Stimulated activated CD8-positive, alpha-beta memory T cell treated with anti-CD3 and anti-CD28 coated beads, Interleukin-15, amount 100 ng/mL, for 4 hours (primary cell): ENCODE results near the gene UGT1A8.
"Not testable (repeated sequence)": the region's sequence is repeated elsewhere in the genome, so short reads cannot be mapped to it uniquely, and the experiment has no call there.

Experiments used
- DNase-seq, 2 donors: peaks; one replicate each; pipeline ENCODE4 v3.0.0-alpha.2; 2020; ENCODE audit warnings: low read depth in 2 of 2

Gene UGT1A8

GRCh38 chr2:233617476-233617875 lies at the start of gene UGT1A8:
Gene UGT1A8, plus strand, starts transcription at chr2:233617633. Its CDS starts 75 bp downstream, at chr2:233617708.
- DNase-seq: not testable (repeated sequence)

- no peak for DNase-seq
These were observed 46.4 kb upstream of the UGT1A8 start for GRCh38 chr2:233571001-233571400.

- DNase-seq: no peak
These were observed 46.0 kb upstream of the UGT1A8 start for GRCh38 chr2:233571462-233571861.

- DNase-seq: no peak
These were observed 45.0 kb upstream of the UGT1A8 start for GRCh38 chr2:233572468-233572867.

- not testable (repeated sequence) for DNase-seq
These were observed 40.1 kb upstream of the UGT1A8 start for GRCh38 chr2:233577341-233577740.

- DNase-seq: not testable (repeated sequence)
These were observed 34.0 kb upstream of the UGT1A8 start for GRCh38 chr2:233583217-233583965.

- no peak for DNase-seq
These were observed 33.2 kb upstream of the UGT1A8 start for GRCh38 chr2:233584210-233584609.

- no peak for DNase-seq
These were observed 29.0 kb upstream of the UGT1A8 start for GRCh38 chr2:233588400-233588799.

- DNase-seq: not testable (repeated sequence)
These were observed 24.7 kb upstream of the UGT1A8 start for GRCh38 chr2:233592706-233593105.

- no peak for DNase-seq
These were observed 24.2 kb upstream of the UGT1A8 start for GRCh38 chr2:233593201-233593600.

- no peak for DNase-seq
These were observed 19.9 kb upstream of the UGT1A8 start for GRCh38 chr2:233597522-233597921.

- DNase-seq: no peak
These were observed 18.5 kb upstream of the UGT1A8 start for GRCh38 chr2:233598952-233599351.

- DNase-seq: no peak
These were observed 17.0 kb upstream of the UGT1A8 start for GRCh38 chr2:233600386-233600785.

- DNase-seq: no peak
These were observed 15.4 kb upstream of the UGT1A8 start for GRCh38 chr2:233602076-233602475.

- no peak for DNase-seq
These were observed 13.9 kb upstream of the UGT1A8 start for GRCh38 chr2:233603520-233603919.

GRCh38 chr2:233604826-233605225 lies 12.6 kb upstream of the UGT1A8 start:
- DNase-seq: no peak

GRCh38 chr2:233605680-233606079 lies 11.8 kb upstream of the UGT1A8 start:
- no peak for DNase-seq

GRCh38 chr2:233611284-233611683 lies 6.1 kb upstream of the UGT1A8 start:
- no peak for DNase-seq

- DNase-seq: no peak
These were observed 2.8 kb downstream of the UGT1A8 start for GRCh38 chr2:233620204-233620603.

- not testable (repeated sequence) for DNase-seq
These were observed 4.4 kb downstream of the UGT1A8 start for GRCh38 chr2:233621863-233622262.

GRCh38 chr2:233627331-233628025 lies 10.0 kb downstream of the UGT1A8 start:
- no peak for DNase-seq

GRCh38 chr2:233636306-233636705 lies 18.9 kb downstream of the UGT1A8 start, which contains the start of gene UGT1A10:
Gene UGT1A10, plus strand, starts transcription at chr2:233636448. Its CDS starts 75 bp downstream, at chr2:233636523.
- not testable (repeated sequence) for DNase-seq

GRCh38 chr2:233638836-233639235 lies 21.4 kb downstream of the UGT1A8 start:
- no peak for DNase-seq
